ENCODE measurements around the gene ZEB2. TPM values are rescaled to one million over a fixed set of nuclear protein-coding genes. Genes with fewer than 3 reads are reported as not detected.

The ZEB2 gene
- total and polyA plus RNA-seq, 10 of the 15 experiments (the other 5 are each of a cell fraction or from before 2014, with no cell fraction given): 0.14 to 3.2 (median 0.84) TPM

GRCh38 chr2:144459286-144459685 lies 60.6 kb downstream of the ZEB2 start:
- in situ Hi-C loops (cut with MboI) (no loop called here), intact Hi-C loops (cut with micrococcal nuclease; ENCODE audit: unreplicated experiment) (no loop called here)
- RAD21 ChIA-PET (ENCODE audit: unreplicated experiment): interaction anchor here (1.0 kb wide), 1 partner anchor 10 kb away, joined by 3 read pairs; no protein-coding TSS in a partner anchor
- no peak for TF ChIP-seq HDGF (IDR thresholded peaks at IDR 0.05)
- TF ChIP-seq IKZF2 (IDR thresholded peaks at IDR 0.05): no peak
- TF ChIP-seq CHD4 (IDR thresholded peaks at IDR 0.05): no peak
- TF ChIP-seq POLR2AphosphoS5 (IDR thresholded peaks at IDR 0.05; ENCODE audit: low read length): no peak
- TF ChIP-seq ZBTB33 (IDR thresholded peaks at IDR 0.05): no peak
- no peak for TF ChIP-seq ZBTB40 (IDR thresholded peaks at IDR 0.05; ENCODE audit: borderline replicate concordance)
- TF ChIP-seq ZNF207 (IDR thresholded peaks at IDR 0.05; ENCODE audit: borderline replicate concordance): no peak
- TF ChIP-seq FOS (IDR thresholded peaks at IDR 0.05; ENCODE audit: borderline replicate concordance, extremely low read depth, insufficient read length): no peak
- no peak for TF ChIP-seq TAF1 (IDR thresholded peaks at IDR 0.05; ENCODE audit: borderline replicate concordance, low read depth, low read length)
- no peak for TF ChIP-seq USF1 (IDR thresholded peaks at IDR 0.05; ENCODE audit: borderline replicate concordance, extremely low read length, insufficient read depth, low read depth, low read length)
- no peak for TF ChIP-seq IKZF1 (conservative IDR thresholded peaks at IDR 0.05)
- no peak for TF ChIP-seq SMAD5 (IDR thresholded peaks at IDR 0.05; ENCODE audit: low read depth)
- no peak for TF ChIP-seq MTA2 (IDR thresholded peaks at IDR 0.05; ENCODE audit: low read depth)
- no peak for TF ChIP-seq EZH2 (IDR thresholded peaks at IDR 0.05; ENCODE audit: borderline replicate concordance, control insufficient read depth, low read depth, low read length)
- TF ChIP-seq BRCA1 (IDR thresholded peaks at IDR 0.05; ENCODE audit: low read depth, low read length): no peak
- Histone ChIP-seq H3K9ac (ENCODE audit: control insufficient read depth, insufficient read depth, low read length) (no peak overlapping the region), H2AFZ (ENCODE audit: control insufficient read depth, low read depth, low read length) (no peak overlapping the region), H3K27ac (ENCODE audit: control insufficient read depth, insufficient read depth) (no peak overlapping the region), H3K4me2 (ENCODE audit: control insufficient read depth, insufficient read depth) (no peak overlapping the region), H3K27me3 (replicated peaks in 1 of 2; ENCODE audit: control insufficient read depth in 2 of 2, insufficient read depth in 2 of 2, low read length in 1 of 2) (peaks cover 0 to 2% of the 10 kb centered on the region in 2 experiments; a peak in 3 of 4 replicates), H3K79me2 (ENCODE audit: control insufficient read depth, insufficient read depth, low read length) (no peaks in the 10 kb centered on the region), H3K9me3 (replicated peaks; ENCODE audit: control insufficient read depth, insufficient read depth, low read length) (no peaks in the 10 kb centered on the region), H4K20me1 (ENCODE audit: control insufficient read depth, insufficient read depth) (no peaks in the 10 kb centered on the region), H3K4me3 (no peak overlapping the region), H3K4me1 (ENCODE audit: control insufficient read depth, insufficient read depth, low read length) (no peaks in the 10 kb centered on the region; the same call in 1 of the 2 replicates), H3K36me3 (ENCODE audit: control insufficient read depth in 2 of 2, insufficient read depth in 2 of 2, low read length in 1 of 2) (no peaks in the 10 kb centered on the region)
- no peak for FAIRE-seq
- CTCF ChIA-PET: interaction anchor here (0.7 to 2.4 kb wide), 3 partner anchors 10 to 1224 kb away, joined by 4 to 14 read pairs (median 4); no protein-coding TSS in a partner anchor
- 27% methylated on average over 3 of the region's 3 CpGs for WGBS (ENCODE audit: insufficient coverage, insufficient replicate concordance, low lambda C conversion rate, missing lambda C conversion rate)
- SMC1A ChIA-PET (ENCODE audit: uncharacterized antibody, unreplicated experiment): interaction anchor here (1.0 to 2.6 kb wide), 3 partner anchors 10 to 119 kb away, joined by 3 to 9 read pairs (median 6); no protein-coding TSS in a partner anchor
- no peak for DNase-seq (ENCODE audit: low read depth, low spot score)
- no peak for ATAC-seq
- POLR2A ChIA-PET: no interaction called here
- no TSS peak for BruUV-seq (replicated peaks)

Data from GM12878 (cell line).